ENCODE results near the gene MRPS10.
"Not testable (repeated sequence)": the region's sequence is repeated elsewhere in the genome, so short reads cannot be mapped to it uniquely, and the experiment has no call there.

DNA sequence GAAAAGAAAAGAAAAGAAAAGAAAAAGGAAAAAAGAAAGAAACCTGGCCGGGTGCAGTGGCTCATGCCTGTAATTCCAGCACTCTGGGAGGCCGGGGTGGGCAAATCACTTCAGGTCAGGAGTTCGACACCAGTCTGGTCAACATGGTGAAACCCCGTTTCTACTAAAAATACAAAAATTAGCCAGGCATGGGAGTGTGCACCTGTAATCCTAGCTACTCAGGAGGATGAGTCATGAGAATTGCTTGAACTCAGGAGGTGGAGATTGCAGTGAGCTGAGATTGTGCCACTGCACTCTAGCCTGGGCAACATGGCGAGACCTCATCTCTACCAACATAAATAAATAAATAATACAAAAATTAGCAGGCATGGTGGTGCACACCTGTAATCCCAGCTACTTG, 25.3 kb downstream of the MRPS10 start:
- TF ChIP-seq, protein P1, sequence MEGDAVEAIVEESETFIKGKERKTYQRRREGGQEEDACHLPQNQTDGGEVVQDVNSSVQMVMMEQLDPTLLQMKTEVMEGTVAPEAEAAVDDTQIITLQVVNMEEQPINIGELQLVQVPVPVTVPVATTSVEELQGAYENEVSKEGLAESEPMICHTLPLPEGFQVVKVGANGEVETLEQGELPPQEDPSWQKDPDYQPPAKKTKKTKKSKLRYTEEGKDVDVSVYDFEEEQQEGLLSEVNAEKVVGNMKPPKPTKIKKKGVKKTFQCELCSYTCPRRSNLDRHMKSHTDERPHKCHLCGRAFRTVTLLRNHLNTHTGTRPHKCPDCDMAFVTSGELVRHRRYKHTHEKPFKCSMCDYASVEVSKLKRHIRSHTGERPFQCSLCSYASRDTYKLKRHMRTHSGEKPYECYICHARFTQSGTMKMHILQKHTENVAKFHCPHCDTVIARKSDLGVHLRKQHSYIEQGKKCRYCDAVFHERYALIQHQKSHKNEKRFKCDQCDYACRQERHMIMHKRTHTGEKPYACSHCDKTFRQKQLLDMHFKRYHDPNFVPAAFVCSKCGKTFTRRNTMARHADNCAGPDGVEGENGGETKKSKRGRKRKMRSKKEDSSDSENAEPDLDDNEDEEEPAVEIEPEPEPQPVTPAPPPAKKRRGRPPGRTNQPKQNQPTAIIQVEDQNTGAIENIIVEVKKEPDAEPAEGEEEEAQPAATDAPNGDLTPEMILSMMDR (IDR thresholded peaks at IDR 0.05) = not testable (repeated sequence)
- TF ChIP-seq POLR2A (IDR thresholded peaks at IDR 0.05) = not testable (repeated sequence)

Data from body of pancreas (tissue), 4 donors.